H1 (cell line): ENCODE measurements around the gene IL36G. TPM values are rescaled to one million over a fixed set of nuclear protein-coding genes. Genes with fewer than 3 reads are reported as not detected.

ENCODE experiments used
- CTCF ChIA-PET: fragments of 300-600 bp; sonication (Branson Sonifier 250); formaldehyde crosslinking; loops from one replicate; lab custom pipeline; 2021; ENCODE audit not compliant: partially characterized antibody; lab: Charles Lee
- POLR2A ChIA-PET: fragments of 300-600 bp; sonication (Branson Sonifier 250); formaldehyde crosslinking; loops from one replicate; lab custom pipeline; 2021; ENCODE audit warnings: inconsistent platforms; ENCODE audit not compliant: partially characterized antibody; lab: Charles Lee
- DNase-seq, 2 experiments: peaks; one replicate each; pipeline versions ENCODE4 v3.0.0 to v3.0.0-alpha.2; 2010 to 2022; ENCODE audit warnings: low spot score in 2 of 2, low read depth in 1 of 2, mixed read lengths in 1 of 2
- FAIRE-seq: peaks from 2 replicates; lab custom pipeline; 2011; peaks lifted over from hg19 to GRCh38; lab: Jason Lieb, UNC
- H2AFZ ChIP-seq: 2 replicates; pipeline ENCODE4 v1.8.1; 2012; ENCODE audit warnings: low read length, inconsistent platforms
- H2AK5ac ChIP-seq: 2 replicates; pipeline ENCODE4 v1.6.1; 2013; ENCODE audit warnings: low read depth, low read length
- H2BK120ac ChIP-seq: replicated peaks from 2 replicates; pipeline ENCODE3; 2013; ENCODE audit warnings: low read depth, low read length, inconsistent platforms
- H2BK12ac ChIP-seq: 2 replicates; pipeline ENCODE4 v1.6.1; 2013; ENCODE audit warnings: low read depth, low read length
- H2BK15ac ChIP-seq: 2 replicates; pipeline ENCODE4 v1.6.1; 2013; ENCODE audit warnings: low read length
- H2BK20ac ChIP-seq: 2 replicates; pipeline ENCODE4 v1.6.1; 2013; ENCODE audit warnings: low read length
- H2BK5ac ChIP-seq: 2 replicates; pipeline ENCODE4 v1.6.1; 2013; ENCODE audit warnings: low read depth, low read length
- H3K14ac ChIP-seq: 2 replicates; pipeline ENCODE4 v1.6.1; 2013; ENCODE audit warnings: inconsistent platforms; ENCODE audit not compliant: insufficient read length
- H3K18ac ChIP-seq: 2 replicates; pipeline ENCODE4 v1.6.1; 2013; ENCODE audit warnings: low read length; ENCODE audit errors: extremely low read depth
- H3K23ac ChIP-seq: 2 replicates; pipeline ENCODE4 v1.6.1; 2013; ENCODE audit warnings: inconsistent platforms; ENCODE audit not compliant: insufficient read length
- H3K23me2 ChIP-seq: 2 replicates; pipeline ENCODE4 v1.6.1; 2013; ENCODE audit warnings: low read depth, low read length
- H3K27ac ChIP-seq: 2 replicates; pipeline ENCODE4 v1.6.1; 2011; ENCODE audit warnings: low read depth, low read length, inconsistent platforms
- H3K27me3 ChIP-seq, 4 experiments: replicated peaks in 1 of 4; 1 replicate in 1 of 4; 2 replicates in 3 of 4; pipeline versions ENCODE4 v1.6.1 to v1.8.1; 2011 to 2013; ENCODE audit warnings: low read length in 3 of 4, mild to moderate bottlenecking in 3 of 4, inconsistent platforms in 2 of 4, mixed read lengths in 2 of 4, moderate library complexity in 1 of 4; ENCODE audit not compliant: control insufficient read depth in 3 of 4, insufficient read depth in 3 of 4; ENCODE audit errors: extremely low read depth in 1 of 4
- H3K36me3 ChIP-seq, 4 experiments: 2 replicates each; pipeline versions ENCODE4 v1.6.1 to v1.8.1; 2011 to 2013; ENCODE audit warnings: mild to moderate bottlenecking in 4 of 4, low read length in 3 of 4, moderate library complexity in 2 of 4, control low read depth in 1 of 4, inconsistent platforms in 1 of 4; ENCODE audit not compliant: insufficient read depth in 4 of 4, control insufficient read depth in 2 of 4
- H3K4ac ChIP-seq: replicated peaks from 2 replicates; pipeline ENCODE3; 2013; ENCODE audit warnings: low read length, low read depth, mixed read lengths, inconsistent platforms; ENCODE audit not compliant: insufficient read length
- H3K4me1 ChIP-seq, 4 experiments: replicated peaks in 1 of 4; 1 replicate in 1 of 4; 2 replicates in 3 of 4; pipeline versions ENCODE4 v1.6.1 to v1.8.1; 2011 to 2013; ENCODE audit warnings: low read length in 3 of 4, inconsistent platforms in 2 of 4, mixed read lengths in 1 of 4; ENCODE audit not compliant: insufficient read depth in 4 of 4, control insufficient read depth in 3 of 4
- H3K4me2 ChIP-seq, 2 experiments: 2 replicates each; pipeline versions ENCODE4 v1.6.1 to v1.8.1; 2011 to 2013; ENCODE audit warnings: low read depth in 2 of 2, low read length in 2 of 2, control low read depth in 1 of 2, inconsistent platforms in 1 of 2, mild to moderate bottlenecking in 1 of 2; ENCODE audit not compliant: insufficient read depth in 1 of 2
- H3K4me3 ChIP-seq, 4 experiments: fragments of 200-600, 300-600 bp in 1 of 4; sonication (generic), shearing (Covaris generic), sonication (Bioruptor Twin) in 1 of 4; 2 replicates each; pipeline versions ENCODE4 v1.5.1 to v1.8.1; 2011 to 2016; ENCODE audit warnings: low read length in 4 of 4, low read depth in 3 of 4, control low read depth in 2 of 4, inconsistent platforms in 2 of 4, mild to moderate bottlenecking in 2 of 4, mixed read lengths in 1 of 4, moderate library complexity in 1 of 4; ENCODE audit not compliant: insufficient read depth in 2 of 4; ENCODE audit errors: extremely low read depth in 1 of 4
- H3K56ac ChIP-seq: replicated peaks from 2 replicates; pipeline ENCODE3; 2013; ENCODE audit warnings: low read depth, mild to moderate bottlenecking, mixed read lengths, low read length, inconsistent platforms; ENCODE audit not compliant: insufficient read length
- H3K79me1 ChIP-seq: 2 replicates; pipeline ENCODE4 v1.6.1; 2013; ENCODE audit warnings: low read depth, low read length, control low read depth
- H3K79me2 ChIP-seq, 2 experiments: 2 replicates each; pipeline versions ENCODE4 v1.6.1 to v1.8.1; 2012 to 2013; ENCODE audit warnings: low read length in 2 of 2, mild to moderate bottlenecking in 2 of 2, inconsistent platforms in 1 of 2; ENCODE audit not compliant: insufficient read depth in 2 of 2, control insufficient read depth in 1 of 2
- H3K9ac ChIP-seq, 4 experiments: replicated peaks in 1 of 4; 1 replicate in 1 of 4; 2 replicates in 3 of 4; pipeline versions ENCODE4 v1.6.1 to v1.8.1; 2011 to 2013; ENCODE audit warnings: low read depth in 3 of 4, low read length in 3 of 4, control low read depth in 2 of 4, mild to moderate bottlenecking in 2 of 4, moderate library complexity in 2 of 4, inconsistent platforms in 1 of 4; ENCODE audit errors: extremely low read depth in 1 of 4
- H3K9me3 ChIP-seq, 2 experiments: 2 replicates each; pipeline versions ENCODE4 v1.6.1 to v1.8.1; 2012 to 2013; ENCODE audit warnings: mild to moderate bottlenecking in 2 of 2, moderate library complexity in 2 of 2, control low read depth in 1 of 2, inconsistent platforms in 1 of 2, low read depth in 1 of 2, low read length in 1 of 2, mixed read lengths in 1 of 2; ENCODE audit not compliant: insufficient read depth in 2 of 2
- H4K20me1 ChIP-seq, 2 experiments: replicated peaks in 1 of 2; 2 replicates each; pipeline versions ENCODE3 to v1.8.1; 2011 to 2013; ENCODE audit warnings: inconsistent platforms in 2 of 2, low read length in 2 of 2, mild to moderate bottlenecking in 1 of 2; ENCODE audit not compliant: insufficient read depth in 2 of 2, control insufficient read depth in 1 of 2
- H4K5ac ChIP-seq: 2 replicates; pipeline ENCODE4 v1.6.1; 2013; ENCODE audit warnings: low read length, low read depth, mixed read lengths, inconsistent platforms; ENCODE audit not compliant: insufficient read length
- H4K8ac ChIP-seq: 2 replicates; pipeline ENCODE4 v1.8.0; 2013; ENCODE audit warnings: mild to moderate bottlenecking, moderate library complexity, low read length, inconsistent platforms; ENCODE audit not compliant: insufficient read depth; ENCODE audit errors: extremely low read depth
- H4K91ac ChIP-seq: replicated peaks from 2 replicates; pipeline ENCODE3; 2013; ENCODE audit warnings: low read length, mixed read lengths, inconsistent platforms; ENCODE audit not compliant: insufficient read length
- KDM5A ChIP-seq: fragments of 200-600 bp; IDR thresholded peaks from 2 replicates; pipeline ENCODE4 v1.7.1; 2012; ENCODE audit warnings: mild to moderate bottlenecking, low read length, inconsistent platforms, mixed read lengths
- ZNF274 ChIP-seq: IDR thresholded peaks from 2 replicates; pipeline ENCODE4 v1.7.0; 2012; ENCODE audit warnings: low read length, borderline replicate concordance; ENCODE audit errors: extremely low read depth
- WGBS, 2 experiments: shearing (Covaris generic) in 1 of 2; methylation state at CpG; one replicate each; pipeline versions ENCODE4 v1.1.6 to v1.1.7; 2013 to 2015; ENCODE audit warnings: low lambda C conversion rate in 2 of 2, mixed read lengths in 2 of 2, inconsistent platforms in 1 of 2, low coverage in 1 of 2, missing lambda C conversion rate in 1 of 2; ENCODE audit not compliant: insufficient replicate concordance in 2 of 2, insufficient coverage in 1 of 2, insufficient read length in 1 of 2; ENCODE audit errors: extremely low coverage in 1 of 2, missing lambda C conversion rate in 1 of 2; 5-methylcytosine and 5-hydroxymethylcytosine counted together
- polyA plus RNA-seq, 7 experiments: library from polyadenylated mRNA; depleted of rRNA in 3 of 7; stranded (reverse) in 5 of 7; unstranded in 2 of 7; fragments of >200 nt in 5 of 7; fragments of 200-250 nt in 2 of 7; gene quantifications; 1 replicate in 5 of 7; 2 replicates in 1 of 7; 4 replicates in 1 of 7; pipeline versions ENCODE4 v1.2.1 to v1.2.3, GENCODE V29; 2011 to 2013; ENCODE audit warnings: missing spikeins in 2 of 7, mixed read lengths in 2 of 7
- total RNA-seq: library from RNA; stranded (reverse); fragmentation: NEBNext Ultra II Directional; extraction: Animal tissue kit (Norgen Biotek cat#: 25700); gene quantifications from 2 replicates; pipeline ENCODE4 v1.2.1, GENCODE V29; 2021
- TF ChIP-seq, protein P1 (sequence below): IDR thresholded peaks from 2 replicates; pipeline ENCODE4 v1.6.1; 2012; ENCODE audit warnings: inconsistent platforms

IL36G gene
- total and polyA plus RNA-seq, 2 of the 8 experiments (the other 6 are each of a cell fraction or from before 2014, with no cell fraction given) = 0.39 TPM; not detected in 1

GRCh38 chr2:113002677-113003076 is 24.9 kb downstream of the IL36G start:
- Histone ChIP-seq H3K27ac (no peak overlapping the region), H3K27me3 (no peaks in the 10 kb centered on the region), H3K9ac (no peak overlapping the region), H2AFZ (no peak overlapping the region), H2BK120ac (no peak overlapping the region), H3K79me1 (no peaks in the 10 kb centered on the region), H2AK5ac (no peak overlapping the region), H3K4me2 (no peak overlapping the region), H3K14ac (no peak overlapping the region), H2BK5ac (no peak overlapping the region), H2BK15ac (no peak overlapping the region)
- POLR2A ChIA-PET = no interaction called here
- no peak for FAIRE-seq
- CTCF ChIA-PET = interaction anchor here (2.0 kb wide), 1 partner anchor 43 kb away, joined by 6 read pairs; no protein-coding TSS in a partner anchor
- TF ChIP-seq ZNF274 (no peak), KDM5A (no peak)
- TF ChIP-seq, protein P1, sequence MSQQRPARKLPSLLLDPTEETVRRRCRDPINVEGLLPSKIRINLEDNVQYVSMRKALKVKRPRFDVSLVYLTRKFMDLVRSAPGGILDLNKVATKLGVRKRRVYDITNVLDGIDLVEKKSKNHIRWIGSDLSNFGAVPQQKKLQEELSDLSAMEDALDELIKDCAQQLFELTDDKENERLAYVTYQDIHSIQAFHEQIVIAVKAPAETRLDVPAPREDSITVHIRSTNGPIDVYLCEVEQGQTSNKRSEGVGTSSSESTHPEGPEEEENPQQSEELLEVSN = no peak
- TF ChIP-seq, all 59 proteins: peak for 0
- Histone ChIP-seq H3K23ac (no peak overlapping the region), H3K9me3 (peaks cover 11 to 20% of the 10 kb centered on the region in 2 experiments; a peak in 2 of 4 replicates), H3K4ac (no peak overlapping the region), H3K4me1 (no peaks in the 10 kb centered on the region), H2BK20ac (no peak overlapping the region), H3K23me2 (no peaks in the 10 kb centered on the region), H3K18ac (no peak overlapping the region), H4K20me1 (no peaks in the 10 kb centered on the region), H4K91ac (no peak overlapping the region), H3K36me3 (no peaks in the 10 kb centered on the region), H4K8ac (no peak overlapping the region), H2BK12ac (no peak overlapping the region), H3K56ac (no peak overlapping the region), H3K4me3 (no peak overlapping the region), H4K5ac (no peak overlapping the region), H3K79me2 (no peaks in the 10 kb centered on the region)
- 92% methylated on average over 2 of the region's 2 CpGs; no CpG with 5 or more reads in 1 of the 2 experiments for WGBS, 2 experiments
- DNase-seq = no peak
